GM12891 (cell line): Measurements from ENCODE around the gene HSPB3.
"Not testable (repeated sequence)": the region's sequence is repeated elsewhere in the genome, so short reads cannot be mapped to it uniquely, and the experiment has no call there.

ENCODE experiments used
- DNase-seq: peaks from one replicate; pipeline ENCODE4 v3.0.0; 2011; ENCODE audit warnings: low spot score; ENCODE audit not compliant: insufficient read length
- FAIRE-seq: peaks from 2 replicates; lab custom pipeline; 2011; peaks lifted over from hg19 to GRCh38; lab: Jason Lieb, UNC
- PAX5 ChIP-seq: IDR thresholded peaks from 2 replicates; pipeline ENCODE4 v1.6.1; 2011; ENCODE audit warnings: low read length, moderate library complexity, mild to moderate bottlenecking; ENCODE audit not compliant: insufficient read depth, severe bottlenecking
- POLR2A ChIP-seq: IDR thresholded peaks from 2 replicates; pipeline ENCODE4 v1.6.1; 2011; ENCODE audit warnings: low read depth, low read length, control low read depth
- POLR2AphosphoS5 ChIP-seq: IDR thresholded peaks from 2 replicates; pipeline ENCODE4 v1.6.1; 2011; ENCODE audit warnings: low read depth, low read length, control low read depth
- POU2F2 ChIP-seq: IDR thresholded peaks from 2 replicates; pipeline ENCODE4 v1.6.1; 2011; ENCODE audit warnings: low read depth, mild to moderate bottlenecking, control low read depth, low read length, moderate library complexity
- SPI1 ChIP-seq: IDR thresholded peaks from 2 replicates; pipeline ENCODE4 v1.6.1; 2011; ENCODE audit warnings: low read depth, low read length, control low read depth
- TAF1 ChIP-seq: IDR thresholded peaks from 2 replicates; pipeline ENCODE4 v1.6.1; 2011; ENCODE audit warnings: low read depth, low read length, control low read depth

The HSPB3 gene

DNA sequence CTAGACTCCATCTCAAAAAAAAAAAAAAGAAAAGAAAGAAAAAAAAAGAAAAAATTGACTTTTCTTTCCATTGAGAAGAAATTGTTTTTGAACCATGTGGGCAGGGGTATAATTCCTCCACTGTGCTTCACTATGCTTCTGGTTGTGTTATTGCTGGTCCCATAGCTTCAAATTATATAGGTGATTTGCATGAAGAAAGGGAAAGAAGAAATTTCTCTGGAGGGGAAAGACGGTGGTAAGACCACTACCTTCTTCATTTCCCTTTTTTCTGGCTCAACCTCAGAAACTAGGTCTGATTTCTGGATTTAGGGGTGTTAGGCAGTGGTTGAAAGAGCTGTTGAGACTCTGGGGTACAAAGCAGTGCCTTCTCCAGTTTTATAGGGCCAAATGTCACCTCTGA, 29.3 kb upstream of the HSPB3 start:
- FAIRE-seq, result no peak
- peak; percentile 49 for TF ChIP-seq SPI1
- no peak for TF ChIP-seq PAX5
- DNase-seq, result no peak

DNA sequence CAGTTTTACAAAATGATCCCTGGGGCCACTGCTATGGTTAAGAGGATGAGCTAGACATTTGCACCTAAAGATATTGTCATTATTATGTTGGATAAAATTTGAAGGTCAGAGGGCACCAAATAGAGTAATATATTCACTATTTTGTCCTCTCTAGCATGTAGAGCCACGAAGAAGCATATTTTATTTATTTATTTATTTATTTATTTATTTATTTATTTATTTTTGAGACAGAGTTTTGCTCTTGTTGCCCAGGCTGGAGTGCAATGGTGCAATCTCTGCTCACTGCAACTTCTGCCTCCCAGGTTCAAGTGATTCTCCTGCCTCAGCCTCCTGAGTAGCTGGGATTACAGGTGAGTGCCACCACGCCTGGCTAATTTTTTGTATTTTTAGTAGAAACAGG, 20.8 kb upstream of the HSPB3 start:
- DNase-seq, result not testable (repeated sequence)

GRCh38 chr5:54438620-54439389, 16.7 kb upstream of the HSPB3 start:
- no peak for TF ChIP-seq PAX5
- TF ChIP-seq TAF1, result no peak
- peak; percentile 42 for TF ChIP-seq SPI1
- no peak for TF ChIP-seq POU2F2
- no peak for TF ChIP-seq POLR2A
- no peak for TF ChIP-seq POLR2AphosphoS5
- FAIRE-seq, result peak; percentile 40

More for the DNA sequence above, 20.8 kb upstream of the HSPB3 start:
- FAIRE-seq, result not testable (repeated sequence)

DNA sequence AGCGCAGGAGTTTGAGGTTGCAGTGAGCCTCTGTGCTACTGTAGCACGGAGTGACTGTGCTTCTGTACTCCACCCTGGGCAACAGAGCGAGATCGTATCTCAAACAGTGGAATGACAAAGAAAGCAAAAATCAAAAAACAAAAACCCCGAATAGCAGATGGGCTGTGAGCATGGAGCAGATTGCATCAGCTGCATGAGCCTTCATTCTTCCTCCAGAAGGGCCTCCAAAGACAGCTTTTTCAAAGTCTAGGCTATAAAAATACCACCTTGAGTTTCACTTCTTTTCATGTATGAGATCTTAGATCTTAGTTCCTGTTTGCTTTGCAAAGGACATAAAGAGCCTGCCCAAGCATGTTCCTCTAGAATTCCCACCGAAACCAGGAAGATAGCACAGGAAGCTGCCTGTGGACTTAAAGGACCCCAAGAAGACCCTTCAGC, 15.0 kb upstream of the HSPB3 start:
- no peak for TF ChIP-seq PAX5
- TF ChIP-seq TAF1, result no peak
- peak; percentile 75 for TF ChIP-seq SPI1
- TF ChIP-seq POU2F2, result no peak
- DNase-seq (no peak), FAIRE-seq (peak; percentile 65)

More at GRCh38 chr5:54438620-54439389, 16.7 kb upstream of the HSPB3 start:
- no peak for DNase-seq

DNA sequence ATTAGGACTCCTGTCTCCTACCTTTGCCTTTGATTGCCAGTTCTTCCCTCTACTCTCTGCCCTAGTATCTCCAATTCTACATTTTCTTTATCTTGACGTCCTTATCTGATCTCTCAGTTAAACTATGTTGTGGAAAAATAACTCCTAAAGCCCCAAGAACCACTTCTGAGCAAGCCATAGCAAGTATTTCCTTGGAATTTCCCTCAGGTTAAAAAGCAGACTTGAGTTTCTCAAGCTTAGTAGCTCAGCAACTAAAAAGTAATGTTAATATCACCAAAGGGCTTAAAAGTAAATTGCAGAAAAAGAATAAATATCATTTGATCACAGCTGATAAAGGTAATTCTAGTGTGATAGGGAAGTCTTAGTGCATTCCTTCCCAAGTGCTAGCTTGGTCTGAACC, 13.2 kb upstream of the HSPB3 start:
- DNase-seq, result no peak
- no peak for FAIRE-seq

GRCh38 chr5:54443270-54443669, 12.2 kb upstream of the HSPB3 start:
- TF ChIP-seq POU2F2, result no peak
- no peak for TF ChIP-seq TAF1
- TF ChIP-seq PAX5, result no peak
- TF ChIP-seq POLR2A, result no peak
- FAIRE-seq (no peak), DNase-seq (peak; percentile 13)

More for the DNA sequence above, 13.2 kb upstream of the HSPB3 start:
- no peak for TF ChIP-seq TAF1
- no peak for TF ChIP-seq POLR2AphosphoS5
- TF ChIP-seq POLR2A, result no peak
- no peak for TF ChIP-seq POU2F2
- no peak for TF ChIP-seq SPI1
- TF ChIP-seq PAX5, result no peak

DNA sequence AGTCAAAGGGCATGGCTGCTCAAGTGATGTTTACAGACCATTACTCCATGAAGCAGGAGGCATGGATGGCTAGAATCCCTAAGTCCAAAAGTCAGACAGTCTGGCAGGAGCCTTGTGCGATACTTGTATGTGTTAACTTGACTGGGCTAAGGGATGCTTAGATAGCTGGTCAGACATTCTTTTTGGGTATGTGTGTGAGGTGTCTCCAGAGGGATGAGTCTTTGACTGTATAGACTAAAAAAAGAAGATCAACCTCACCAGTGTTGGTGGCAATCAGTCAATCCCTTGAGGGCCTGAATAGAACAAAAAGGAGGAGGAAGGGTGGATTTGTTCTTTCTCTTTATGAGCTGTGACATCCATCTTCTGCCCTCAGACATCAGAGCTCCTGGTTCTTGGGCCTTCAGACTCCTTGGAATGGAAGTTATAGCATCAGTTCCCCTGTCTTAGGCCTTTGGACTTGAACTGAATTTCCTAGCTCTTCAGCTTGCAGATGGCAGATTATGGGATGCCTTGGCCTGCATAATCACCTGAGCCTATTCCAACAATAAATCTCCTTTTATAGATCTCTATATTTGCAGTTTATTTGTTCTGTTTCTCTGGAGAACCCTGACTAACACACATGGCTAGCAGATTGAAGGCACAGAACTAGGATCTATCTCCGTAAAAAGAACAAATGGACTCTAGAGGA, 9.7 kb upstream of the HSPB3 start:
- FAIRE-seq (no peak), DNase-seq (no peak)
- TF ChIP-seq SPI1 (no peak), POU2F2 (no peak), POLR2AphosphoS5 (no peak), POLR2A (no peak)

DNA sequence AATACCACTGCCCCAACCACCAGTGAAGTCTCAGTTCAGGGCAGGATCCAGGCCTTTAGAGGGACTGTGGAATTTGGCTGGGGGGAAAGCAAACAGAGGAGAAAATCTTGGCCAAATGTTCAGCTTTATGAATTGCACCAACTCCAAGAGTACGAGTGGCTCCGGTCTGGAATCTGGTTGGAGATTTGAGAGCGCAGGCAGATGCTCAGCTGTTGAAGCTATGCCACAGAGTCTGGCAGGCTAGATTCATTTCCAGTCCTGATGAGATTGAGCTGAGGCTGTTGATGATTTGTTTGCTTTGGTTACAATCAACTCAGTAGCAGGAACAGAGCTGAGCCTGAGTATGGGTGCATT, 9.1 kb upstream of the HSPB3 start:
- DNase-seq (no peak), FAIRE-seq (no peak)
- no peak for TF ChIP-seq POLR2A
- no peak for TF ChIP-seq TAF1
- no peak for TF ChIP-seq POU2F2
- no peak for TF ChIP-seq PAX5

GRCh38 chr5:54449923-54450322, 5.6 kb upstream of the HSPB3 start:
- FAIRE-seq (no peak), DNase-seq (no peak)
- TF ChIP-seq POLR2A (no peak), TAF1 (no peak), POU2F2 (no peak), POLR2AphosphoS5 (no peak), SPI1 (no peak), PAX5 (no peak)

DNA sequence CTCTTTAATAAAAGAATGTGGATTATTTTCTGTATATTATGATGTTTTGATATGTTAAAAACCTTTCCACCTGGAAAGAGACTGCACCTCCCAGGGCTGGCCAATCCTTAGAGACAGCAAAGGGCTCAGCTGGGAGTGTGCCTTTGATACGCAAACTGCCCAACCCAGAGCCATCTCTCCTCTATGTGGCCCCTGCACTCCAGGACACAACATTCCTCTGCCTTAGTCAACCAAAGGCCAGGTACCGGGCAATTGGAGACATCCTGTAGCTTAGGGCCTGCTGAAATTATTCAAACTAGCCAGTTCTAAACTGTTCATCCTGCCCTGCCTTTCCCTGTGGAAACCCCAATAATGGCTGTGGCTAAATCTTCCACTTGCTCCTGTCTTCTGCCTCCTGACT, 5.0 kb upstream of the HSPB3 start:
- no peak for DNase-seq
- TF ChIP-seq POU2F2 (no peak), PAX5 (no peak), SPI1 (no peak), POLR2AphosphoS5 (no peak), POLR2A (no peak), TAF1 (no peak)
- no peak for FAIRE-seq

DNA sequence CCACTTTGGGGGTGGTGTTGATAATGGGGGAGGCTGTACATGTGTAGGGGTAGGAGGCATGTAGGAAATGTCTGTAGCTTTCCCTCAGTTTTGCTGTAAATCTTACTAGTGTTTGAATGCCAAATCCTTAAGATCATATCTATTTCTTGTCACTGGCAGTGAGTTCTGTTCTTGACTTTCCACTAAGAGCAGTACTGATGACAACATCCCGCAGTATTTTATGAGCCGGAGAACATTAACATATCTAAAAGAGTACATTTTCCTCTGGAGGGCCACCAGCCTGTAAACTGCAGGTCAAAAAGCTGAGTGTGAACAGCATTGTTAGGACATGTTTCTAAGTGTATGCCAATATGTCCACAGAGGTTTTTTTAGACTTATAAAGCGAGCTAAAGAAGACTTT, 2.5 kb upstream of the HSPB3 start:
- DNase-seq (no peak), FAIRE-seq (no peak)
- TF ChIP-seq POU2F2 (no peak), POLR2A (no peak), POLR2AphosphoS5 (no peak), TAF1 (no peak), SPI1 (no peak), PAX5 (no peak)
